A549 (cell line): ENCODE data around the gene MAML3. TPM values are rescaled to one million over a fixed set of nuclear protein-coding genes. Genes with fewer than 3 reads are reported as not detected.

Experiments used
- ATAC-seq, 2 experiments: fragments of 200-7000 bp in 1 of 2; fragments of >200 bp in 1 of 2; cut with Nextera tagmentation in 1 of 2; cut with Tn5 transposase in 1 of 2; 3 replicates each; pipeline versions ENCODE4 v1.8.0 to v1.9.1; 2018 to 2020; ENCODE audit warnings: mild to moderate bottlenecking in 1 of 2, moderate library complexity in 1 of 2
- CTCF ChIA-PET: fragments of 300-600 bp; sonication (Branson Sonifier 250); formaldehyde crosslinking; extraction: SDS; loops from one replicate; lab custom pipeline; 2021; ENCODE audit warnings: antibody characterized with exemption, inconsistent platforms; lab: Yijun Ruan, JAX
- POLR2A ChIA-PET: fragments of 350-600 bp; formaldehyde crosslinking; extraction: SDS; loops from one replicate; lab custom pipeline; 2021; ENCODE audit warnings: antibody characterized with exemption, inconsistent platforms; lab: Yijun Ruan, JAX
- DNase-seq, 2 experiments: peaks; one replicate each; pipeline versions ENCODE4 v3.0.0 to v3.0.0-alpha.2; 2011 to 2016; ENCODE audit warnings: low read depth in 1 of 2, low spot score in 1 of 2
- FAIRE-seq: peaks from 2 replicates; lab custom pipeline; 2011; peaks lifted over from hg19 to GRCh38; lab: Jason Lieb, UNC
- H3K27ac ChIP-seq, 2 experiments: fragments of >200 bp; sonication (Bioruptor Twin); formaldehyde crosslinking; 3 replicates each; pipeline ENCODE4 v1.5.1; 2016 to 2017
- H3K4me1 ChIP-seq: fragments of >200 bp; sonication (Bioruptor Twin); formaldehyde crosslinking; 3 replicates; pipeline ENCODE4 v1.6.1; 2016
- H3K4me2 ChIP-seq: fragments of >200 bp; sonication (Bioruptor Twin); formaldehyde crosslinking; 3 replicates; pipeline ENCODE4 v1.6.1; 2016
- H3K4me3 ChIP-seq: fragments of >200 bp; sonication (Bioruptor Twin); formaldehyde crosslinking; 3 replicates; pipeline ENCODE4 v1.5.1; 2016
- H3K9me3 ChIP-seq: fragments of >200 bp; sonication (Bioruptor Twin); formaldehyde crosslinking; 3 replicates; pipeline ENCODE4 v1.6.1; 2016
- BHLHE40 ChIP-seq: IDR thresholded peaks from 2 replicates; pipeline ENCODE4 v1.6.1; 2012; ENCODE audit warnings: low read depth, low read length, inconsistent platforms
- CHD4 ChIP-seq: fragments of 200-600 bp; sonication (generic); IDR thresholded peaks from 2 replicates; pipeline ENCODE4 v1.6.1; 2016; ENCODE audit warnings: antibody characterized with exemption, mild to moderate bottlenecking, borderline replicate concordance
- ESRRA ChIP-seq: fragments of 150-350 bp; IDR thresholded peaks from 2 replicates; pipeline ENCODE4 v1.6.1; 2014; ENCODE audit warnings: mild to moderate bottlenecking, low read length, borderline replicate concordance
- GATA3 ChIP-seq: IDR thresholded peaks from 2 replicates; pipeline ENCODE4 v1.6.1; 2012; ENCODE audit warnings: borderline replicate concordance
- HOXA7 ChIP-seq: fragments of 250-450 bp; sonication (Bioruptor Pico); IDR thresholded peaks from 2 replicates; pipeline ENCODE4 v1.5.0; 2020; ENCODE audit warnings: mild to moderate bottlenecking, moderate library complexity
- JUNB ChIP-seq: fragments of >200 bp; sonication (Bioruptor Twin); formaldehyde crosslinking; IDR thresholded peaks from 2 replicates; pipeline ENCODE4 v1.6.1; 2016
- KDM1A ChIP-seq: fragments of 200-600 bp; sonication (generic); IDR thresholded peaks from 2 replicates; pipeline ENCODE4 v1.6.1; 2016; ENCODE audit warnings: low read depth, mild to moderate bottlenecking
- MAFK ChIP-seq: fragments of 450-650 bp; IDR thresholded peaks from 2 replicates; pipeline ENCODE4 v1.6.1; 2014; ENCODE audit not compliant: partially characterized antibody
- MYC ChIP-seq: IDR thresholded peaks from 2 replicates; pipeline ENCODE4 v1.6.1; 2012; ENCODE audit warnings: mild to moderate bottlenecking, inconsistent platforms, low read length, improper control_type of control experiment, borderline replicate concordance
- NFE2L2 ChIP-seq: fragments of 150-350 bp; conservative IDR thresholded peaks from 2 replicates; pipeline ENCODE4 v1.6.1; 2014; ENCODE audit warnings: low read length
- NPAS2 ChIP-seq: fragments of 250-450 bp; sonication (Bioruptor Pico); IDR thresholded peaks from 2 replicates; pipeline ENCODE4 v1.8.0; 2022; ENCODE audit warnings: mild to moderate bottlenecking, moderate library complexity, borderline replicate concordance
- SREBF2 ChIP-seq: fragments of 450-650 bp; IDR thresholded peaks from 2 replicates; pipeline ENCODE4 v1.6.1; 2014; ENCODE audit warnings: mild to moderate bottlenecking, moderate library complexity
- TP53 ChIP-seq: fragments of 250-450 bp; sonication (Bioruptor Pico); IDR thresholded peaks from 2 replicates; pipeline ENCODE4 v1.5.0; 2021; ENCODE audit warnings: mild to moderate bottlenecking, moderate library complexity
- ZFP36 ChIP-seq: fragments of 450-650 bp; IDR thresholded peaks from 2 replicates; pipeline ENCODE4 v1.6.1; 2014; ENCODE audit warnings: borderline replicate concordance; ENCODE audit not compliant: partially characterized antibody
- WGBS: methylation state at CpG from one replicate; pipeline ENCODE4 v1.1.6; 2017; ENCODE audit errors: missing lambda C conversion rate; 5-methylcytosine and 5-hydroxymethylcytosine counted together
- polyA plus RNA-seq, 4 experiments: library from polyadenylated mRNA; depleted of rRNA in 3 of 4; stranded (reverse); fragments of >200 nt; fragmentation: RNase III in 1 of 4; extraction: RNeasy Plus Mini Kit Qiagen cat#74134 plus additional on column Dnase treatment in 1 of 4; gene quantifications; 2 replicates in 3 of 4; 3 replicates in 1 of 4; pipeline ENCODE4 v1.2.3, GENCODE V29; 2011 to 2017
- TF ChIP-seq, protein P1 (sequence below): fragments of 250-450 bp; sonication (Bioruptor Pico); IDR thresholded peaks from 2 replicates; pipeline ENCODE4 v1.5.0; 2021; ENCODE audit warnings: mild to moderate bottlenecking, moderate library complexity, borderline replicate concordance
- TF ChIP-seq, protein P2 (sequence below): IDR thresholded peaks from 2 replicates; pipeline ENCODE4 v1.6.1; 2012
- TF ChIP-seq, protein P3 (sequence below): IDR thresholded peaks from 2 replicates; pipeline ENCODE4 v1.6.1; 2012
- TF ChIP-seq, protein P4 (sequence below): fragments of 250-450 bp; sonication (Bioruptor Pico); IDR thresholded peaks from 2 replicates; pipeline ENCODE4 v1.5.0; 2020; ENCODE audit warnings: low read depth, mild to moderate bottlenecking, moderate library complexity
- TF ChIP-seq, protein P5 (sequence below): fragments of >200 bp; sonication (Bioruptor Twin); formaldehyde crosslinking; IDR thresholded peaks from 3 replicates; pipeline ENCODE4 v1.6.1; 2016
- TF ChIP-seq, protein P6 (sequence below): fragments of >200 bp; sonication (Bioruptor Twin); formaldehyde crosslinking; IDR thresholded peaks from 3 replicates; pipeline ENCODE4 v1.5.1; 2016
- TF ChIP-seq, protein P7 (sequence below): fragments of 200-600 bp; sonication (generic); IDR thresholded peaks from 2 replicates; pipeline ENCODE4 v1.6.1; 2016; ENCODE audit warnings: antibody characterized with exemption, mild to moderate bottlenecking, moderate library complexity

Gene MAML3
- polyA plus RNA-seq, 2 of the 4 experiments (the other 2 are of a cell fraction) = 9.0 to 22.2 TPM

DNA sequence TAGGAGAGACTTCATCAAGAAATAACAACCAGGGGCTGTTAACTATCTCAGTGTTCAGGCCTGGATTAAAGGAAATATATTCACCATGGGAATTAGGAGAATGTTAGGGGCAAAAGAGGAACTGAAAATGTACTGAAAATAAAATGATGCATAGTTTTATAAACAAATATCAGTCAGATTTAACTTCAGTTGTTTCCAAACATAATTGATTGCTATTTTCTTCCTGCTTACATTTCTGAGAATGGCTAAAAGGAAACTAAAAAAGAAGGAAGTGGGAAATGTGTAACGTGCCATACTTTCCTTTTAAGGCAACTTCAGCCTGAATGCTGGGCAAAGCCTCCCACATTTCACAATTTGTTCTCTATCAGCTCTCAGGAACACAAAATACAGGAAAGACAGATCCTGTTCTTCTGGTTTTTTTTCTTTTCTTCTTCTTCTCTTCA lies 178.1 kb downstream of the MAML3 start:
- ChIA-PET POLR2A (no interaction called here), CTCF (no interaction called here)
- Histone ChIP-seq H3K9me3 (no peaks in the 10 kb centered on the region), H3K4me2 (no peak overlapping the region), H3K4me1 (peaks cover 29% of the 10 kb centered on the region; the same call in 2 of the 3 replicates), H3K27ac (no peak overlapping the region), H3K4me3 (no peak overlapping the region)
- no peak for ATAC-seq
- 65% methylated on average over 1 of the region's 1 CpG for WGBS
- FAIRE-seq = no peak
- TF ChIP-seq CHD4 (no peak), SREBF2 (no peak), KDM1A (no peak), GATA3 (no peak), NFE2L2 (no peak), TP53 (CRISPR knock-in tag) (no peak), JUNB (no peak), BHLHE40 (no peak)
- TF ChIP-seq, protein P1, sequence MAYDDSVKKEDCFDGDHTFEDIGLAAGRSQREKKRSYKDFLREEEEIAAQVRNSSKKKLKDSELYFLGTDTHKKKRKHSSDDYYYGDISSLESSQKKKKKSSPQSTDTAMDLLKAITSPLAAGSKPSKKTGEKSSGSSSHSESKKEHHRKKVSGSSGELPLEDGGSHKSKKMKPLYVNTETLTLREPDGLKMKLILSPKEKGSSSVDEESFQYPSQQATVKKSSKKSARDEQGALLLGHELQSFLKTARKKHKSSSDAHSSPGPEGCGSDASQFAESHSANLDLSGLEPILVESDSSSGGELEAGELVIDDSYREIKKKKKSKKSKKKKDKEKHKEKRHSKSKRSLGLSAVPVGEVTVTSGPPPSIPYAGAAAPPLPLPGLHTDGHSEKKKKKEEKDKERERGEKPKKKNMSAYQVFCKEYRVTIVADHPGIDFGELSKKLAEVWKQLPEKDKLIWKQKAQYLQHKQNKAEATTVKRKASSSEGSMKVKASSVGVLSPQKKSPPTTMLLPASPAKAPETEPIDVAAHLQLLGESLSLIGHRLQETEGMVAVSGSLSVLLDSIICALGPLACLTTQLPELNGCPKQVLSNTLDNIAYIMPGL = no peak
- TF ChIP-seq, protein P2, sequence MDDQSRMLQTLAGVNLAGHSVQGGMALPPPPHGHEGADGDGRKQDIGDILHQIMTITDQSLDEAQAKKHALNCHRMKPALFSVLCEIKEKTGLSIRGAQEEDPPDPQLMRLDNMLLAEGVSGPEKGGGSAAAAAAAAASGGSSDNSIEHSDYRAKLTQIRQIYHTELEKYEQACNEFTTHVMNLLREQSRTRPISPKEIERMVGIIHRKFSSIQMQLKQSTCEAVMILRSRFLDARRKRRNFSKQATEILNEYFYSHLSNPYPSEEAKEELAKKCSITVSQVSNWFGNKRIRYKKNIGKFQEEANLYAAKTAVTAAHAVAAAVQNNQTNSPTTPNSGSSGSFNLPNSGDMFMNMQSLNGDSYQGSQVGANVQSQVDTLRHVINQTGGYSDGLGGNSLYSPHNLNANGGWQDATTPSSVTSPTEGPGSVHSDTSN = no peak
- no peak for DNase-seq

DNA sequence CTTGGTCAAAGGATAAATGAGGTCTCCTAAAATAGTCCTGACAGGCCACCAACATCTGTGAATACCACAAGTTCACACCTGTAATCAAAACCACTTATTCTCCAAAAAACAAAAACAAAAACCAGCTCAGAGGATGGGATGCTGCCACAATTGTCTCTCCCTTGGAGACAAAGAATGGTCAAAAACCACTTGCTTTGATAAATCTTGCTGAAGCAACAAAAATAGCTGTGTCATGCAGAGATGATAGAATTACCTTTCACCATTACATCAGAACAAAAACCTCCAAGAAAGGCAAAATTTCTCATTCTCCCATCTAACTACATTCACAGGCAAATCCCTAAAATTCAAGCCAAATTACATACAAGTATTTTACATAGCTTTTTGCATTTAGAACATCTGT lies 180.4 kb downstream of the MAML3 start:
- no peak for DNase-seq
- ChIA-PET CTCF (interaction anchor here (1.9 kb wide), 1 partner anchor 11 kb away, joined by 5 read pairs; no protein-coding TSS in a partner anchor), POLR2A (no interaction called here)

DNA sequence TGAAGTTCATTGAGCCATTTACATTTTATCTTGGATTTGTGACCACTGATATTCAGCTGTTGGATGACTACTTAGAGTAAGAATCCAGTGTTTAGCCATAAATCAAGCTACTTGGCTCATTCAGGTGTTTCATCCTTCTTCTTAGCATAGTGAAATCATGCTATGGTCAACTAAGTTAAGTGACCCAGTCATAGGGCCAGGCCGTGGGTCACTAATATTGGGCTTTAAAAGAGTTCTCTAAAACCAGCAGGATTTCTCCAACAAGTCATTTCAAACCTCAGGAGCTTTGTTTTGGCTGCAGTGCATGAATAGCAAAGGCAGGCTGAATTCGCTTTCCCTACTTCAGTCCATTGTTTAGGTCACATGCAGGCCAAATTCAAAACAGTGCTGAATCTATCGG lies 181.0 kb downstream of the MAML3 start:
- no peaks in the 10 kb centered on the region for H3K9me3 ChIP-seq
- DNase-seq (no peak), ATAC-seq (no peak), FAIRE-seq (no peak)
- peak overlapping the region in 1 of 2 experiments; percentile 35; a peak in 3 of 6 replicates for H3K27ac ChIP-seq
- CTCF ChIA-PET = interaction anchor here (1.9 kb wide), 1 partner anchor 12 kb away, joined by 5 read pairs; no protein-coding TSS in a partner anchor
- H3K4me3 ChIP-seq = no peak overlapping the region
- POLR2A ChIA-PET = no interaction called here
- peaks cover 41% of the 10 kb centered on the region for H3K4me1 ChIP-seq
- H3K4me2 ChIP-seq = no peak overlapping the region
- WGBS = 78% methylated on average over 3 of the region's 3 CpGs
- TF ChIP-seq HOXA7 (CRISPR knock-in tag) (no peak), TP53 (CRISPR knock-in tag) (no peak), BHLHE40 (no peak), NPAS2 (CRISPR knock-in tag) (no peak), ESRRA (no peak), NFE2L2 (no peak), MYC (no peak), ZFP36 (no peak)
- TF ChIP-seq, protein P3, sequence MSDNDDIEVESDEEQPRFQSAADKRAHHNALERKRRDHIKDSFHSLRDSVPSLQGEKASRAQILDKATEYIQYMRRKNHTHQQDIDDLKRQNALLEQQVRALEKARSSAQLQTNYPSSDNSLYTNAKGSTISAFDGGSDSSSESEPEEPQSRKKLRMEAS = no peak
- TF ChIP-seq, protein P4, sequence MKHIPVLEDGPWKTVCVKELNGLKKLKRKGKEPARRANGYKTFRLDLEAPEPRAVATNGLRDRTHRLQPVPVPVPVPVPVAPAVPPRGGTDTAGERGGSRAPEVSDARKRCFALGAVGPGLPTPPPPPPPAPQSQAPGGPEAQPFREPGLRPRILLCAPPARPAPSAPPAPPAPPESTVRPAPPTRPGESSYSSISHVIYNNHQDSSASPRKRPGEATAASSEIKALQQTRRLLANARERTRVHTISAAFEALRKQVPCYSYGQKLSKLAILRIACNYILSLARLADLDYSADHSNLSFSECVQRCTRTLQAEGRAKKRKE (CRISPR knock-in tag) = no peak
- TF ChIP-seq, protein P5, sequence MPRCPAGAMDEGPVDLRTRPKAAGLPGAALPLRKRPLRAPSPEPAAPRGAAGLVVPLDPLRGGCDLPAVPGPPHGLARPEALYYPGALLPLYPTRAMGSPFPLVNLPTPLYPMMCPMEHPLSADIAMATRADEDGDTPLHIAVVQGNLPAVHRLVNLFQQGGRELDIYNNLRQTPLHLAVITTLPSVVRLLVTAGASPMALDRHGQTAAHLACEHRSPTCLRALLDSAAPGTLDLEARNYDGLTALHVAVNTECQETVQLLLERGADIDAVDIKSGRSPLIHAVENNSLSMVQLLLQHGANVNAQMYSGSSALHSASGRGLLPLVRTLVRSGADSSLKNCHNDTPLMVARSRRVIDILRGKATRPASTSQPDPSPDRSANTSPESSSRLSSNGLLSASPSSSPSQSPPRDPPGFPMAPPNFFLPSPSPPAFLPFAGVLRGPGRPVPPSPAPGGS = no peak
- TF ChIP-seq, protein P6, sequence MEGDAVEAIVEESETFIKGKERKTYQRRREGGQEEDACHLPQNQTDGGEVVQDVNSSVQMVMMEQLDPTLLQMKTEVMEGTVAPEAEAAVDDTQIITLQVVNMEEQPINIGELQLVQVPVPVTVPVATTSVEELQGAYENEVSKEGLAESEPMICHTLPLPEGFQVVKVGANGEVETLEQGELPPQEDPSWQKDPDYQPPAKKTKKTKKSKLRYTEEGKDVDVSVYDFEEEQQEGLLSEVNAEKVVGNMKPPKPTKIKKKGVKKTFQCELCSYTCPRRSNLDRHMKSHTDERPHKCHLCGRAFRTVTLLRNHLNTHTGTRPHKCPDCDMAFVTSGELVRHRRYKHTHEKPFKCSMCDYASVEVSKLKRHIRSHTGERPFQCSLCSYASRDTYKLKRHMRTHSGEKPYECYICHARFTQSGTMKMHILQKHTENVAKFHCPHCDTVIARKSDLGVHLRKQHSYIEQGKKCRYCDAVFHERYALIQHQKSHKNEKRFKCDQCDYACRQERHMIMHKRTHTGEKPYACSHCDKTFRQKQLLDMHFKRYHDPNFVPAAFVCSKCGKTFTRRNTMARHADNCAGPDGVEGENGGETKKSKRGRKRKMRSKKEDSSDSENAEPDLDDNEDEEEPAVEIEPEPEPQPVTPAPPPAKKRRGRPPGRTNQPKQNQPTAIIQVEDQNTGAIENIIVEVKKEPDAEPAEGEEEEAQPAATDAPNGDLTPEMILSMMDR = no peak
- TF ChIP-seq, protein P7, sequence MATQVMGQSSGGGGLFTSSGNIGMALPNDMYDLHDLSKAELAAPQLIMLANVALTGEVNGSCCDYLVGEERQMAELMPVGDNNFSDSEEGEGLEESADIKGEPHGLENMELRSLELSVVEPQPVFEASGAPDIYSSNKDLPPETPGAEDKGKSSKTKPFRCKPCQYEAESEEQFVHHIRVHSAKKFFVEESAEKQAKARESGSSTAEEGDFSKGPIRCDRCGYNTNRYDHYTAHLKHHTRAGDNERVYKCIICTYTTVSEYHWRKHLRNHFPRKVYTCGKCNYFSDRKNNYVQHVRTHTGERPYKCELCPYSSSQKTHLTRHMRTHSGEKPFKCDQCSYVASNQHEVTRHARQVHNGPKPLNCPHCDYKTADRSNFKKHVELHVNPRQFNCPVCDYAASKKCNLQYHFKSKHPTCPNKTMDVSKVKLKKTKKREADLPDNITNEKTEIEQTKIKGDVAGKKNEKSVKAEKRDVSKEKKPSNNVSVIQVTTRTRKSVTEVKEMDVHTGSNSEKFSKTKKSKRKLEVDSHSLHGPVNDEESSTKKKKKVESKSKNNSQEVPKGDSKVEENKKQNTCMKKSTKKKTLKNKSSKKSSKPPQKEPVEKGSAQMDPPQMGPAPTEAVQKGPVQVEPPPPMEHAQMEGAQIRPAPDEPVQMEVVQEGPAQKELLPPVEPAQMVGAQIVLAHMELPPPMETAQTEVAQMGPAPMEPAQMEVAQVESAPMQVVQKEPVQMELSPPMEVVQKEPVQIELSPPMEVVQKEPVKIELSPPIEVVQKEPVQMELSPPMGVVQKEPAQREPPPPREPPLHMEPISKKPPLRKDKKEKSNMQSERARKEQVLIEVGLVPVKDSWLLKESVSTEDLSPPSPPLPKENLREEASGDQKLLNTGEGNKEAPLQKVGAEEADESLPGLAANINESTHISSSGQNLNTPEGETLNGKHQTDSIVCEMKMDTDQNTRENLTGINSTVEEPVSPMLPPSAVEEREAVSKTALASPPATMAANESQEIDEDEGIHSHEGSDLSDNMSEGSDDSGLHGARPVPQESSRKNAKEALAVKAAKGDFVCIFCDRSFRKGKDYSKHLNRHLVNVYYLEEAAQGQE = no peak
- TF ChIP-seq, protein P2 = no peak

More for the DNA sequence above, 180.4 kb downstream of the MAML3 start:
- TF ChIP-seq NFE2L2 (peak; percentile 50; the same call in 1 of the 2 replicates), JUNB (no peak), MAFK (peak; percentile 75)
- peak overlapping the region; percentile 35 to 52 for H3K27ac ChIP-seq
- no peak overlapping the region for H3K4me2 ChIP-seq
- H3K9me3 ChIP-seq = no peaks in the 10 kb centered on the region
- ATAC-seq (no peak), FAIRE-seq (no peak)
- H3K4me1 ChIP-seq = peaks cover 41% of the 10 kb centered on the region
- H3K4me3 ChIP-seq = no peak overlapping the region
